Stimulated activated CD4-positive, alpha-beta T cell treated with anti-CD3 and anti-CD28 coated beads, Interleukin-4, amount 100 ng/mL, for 4 hours (primary cell): ENCODE data around the gene ITGA6.

ENCODE experiments used
- DNase-seq, 2 experiments: peaks; one replicate each; pipeline ENCODE4 v3.0.0-alpha.2; 2020

ITGA6 gene

GRCh38 chr2:172442072-172442895 lies 14.9 kb downstream of the ITGA6 start:
- DNase-seq: peak; percentile 38 to 76

- no peak for DNase-seq
Observed at GRCh38 chr2:172445851-172446250, 18.5 kb downstream of the ITGA6 start.

GRCh38 chr2:172446474-172447063 lies 19.2 kb downstream of the ITGA6 start:
- DNase-seq: no peak

GRCh38 chr2:172447811-172448493 lies 20.6 kb downstream of the ITGA6 start:
- no peak for DNase-seq

GRCh38 chr2:172448544-172449267 lies 21.3 kb downstream of the ITGA6 start:
- no peak for DNase-seq

- DNase-seq: no peak
Observed at GRCh38 chr2:172449911-172450550, 22.6 kb downstream of the ITGA6 start.

GRCh38 chr2:172451923-172452322 lies 24.5 kb downstream of the ITGA6 start:
- DNase-seq: no peak

- DNase-seq: no peak
Observed at GRCh38 chr2:172452845-172453244, 25.5 kb downstream of the ITGA6 start.

- no peak for DNase-seq
Observed at GRCh38 chr2:172454404-172455120, 27.2 kb downstream of the ITGA6 start.

GRCh38 chr2:172455121-172455515 lies 27.7 kb downstream of the ITGA6 start:
- DNase-seq: no peak

- DNase-seq: no peak
Observed at GRCh38 chr2:172456002-172456401, 28.6 kb downstream of the ITGA6 start.

GRCh38 chr2:172457536-172457935 lies 30.1 kb downstream of the ITGA6 start:
- no peak for DNase-seq

- no peak for DNase-seq
Observed at GRCh38 chr2:172458561-172459124, 31.3 kb downstream of the ITGA6 start.

GRCh38 chr2:172460780-172461201 lies 33.4 kb downstream of the ITGA6 start:
- DNase-seq: no peak

GRCh38 chr2:172461591-172462372 lies 34.4 kb downstream of the ITGA6 start:
- peak; percentile 75 to 83 for DNase-seq

- DNase-seq: no peak
Observed at GRCh38 chr2:172462373-172462848, 35.0 kb downstream of the ITGA6 start.

GRCh38 chr2:172462849-172463381 lies 35.5 kb downstream of the ITGA6 start:
- peak in 1 of 2 experiments; percentile 30 for DNase-seq

- no peak for DNase-seq
Observed at GRCh38 chr2:172464400-172465129, 37.2 kb downstream of the ITGA6 start.
